HCT116 (cell line): ENCODE data around the gene TXLNG.

Experiments
- CEBPB ChIP-seq: IDR thresholded peaks from 2 replicates; pipeline ENCODE4 v1.6.1; 2012; ENCODE audit warnings: low read depth
- EGR1 ChIP-seq: IDR thresholded peaks from 2 replicates; pipeline ENCODE4 v1.6.1; 2012; ENCODE audit warnings: low read depth
- JUND ChIP-seq: IDR thresholded peaks from 2 replicates; pipeline ENCODE4 v1.6.1; 2012
- POLR2A ChIP-seq: IDR thresholded peaks from 2 replicates; pipeline ENCODE4 v1.7.0; 2011; ENCODE audit warnings: borderline replicate concordance; ENCODE audit not compliant: insufficient read depth, insufficient read length; ENCODE audit errors: extremely low read depth
- POLR2AphosphoS5 ChIP-seq: IDR thresholded peaks from 2 replicates; pipeline ENCODE4 v1.6.1; 2011; ENCODE audit warnings: mild to moderate bottlenecking, low read depth, low read length, moderate library complexity
- YY1 ChIP-seq: IDR thresholded peaks from 2 replicates; pipeline ENCODE4 v1.6.1; 2011; ENCODE audit warnings: low read length, low read depth, moderate library complexity, mild to moderate bottlenecking; ENCODE audit not compliant: insufficient replicate concordance; ENCODE audit errors: extremely low read depth
- ZNF274 ChIP-seq: fragments of 200-500 bp; sonication (Bioruptor generic); IDR thresholded peaks from 2 replicates; pipeline ENCODE4 v1.6.1; 2014; ENCODE audit warnings: mild to moderate bottlenecking, low read depth, low read length, inconsistent platforms
- TF ChIP-seq, protein P1 (sequence below), 3 experiments: fragments of 200-600 bp in 1 of 3; sonication (generic) in 1 of 3; IDR thresholded peaks in 2 of 3; conservative IDR thresholded peaks in 1 of 3; 2 replicates each; pipeline ENCODE4 v1.5.1; 2012 to 2017; ENCODE audit warnings: low read depth in 2 of 3, low read length in 2 of 3, antibody characterized with exemption in 1 of 3, borderline replicate concordance in 1 of 3, control low read depth in 1 of 3, mild to moderate bottlenecking in 1 of 3, mixed read lengths in 1 of 3, mixed run types in 1 of 3, moderate library complexity in 1 of 3; ENCODE audit not compliant: insufficient read depth in 1 of 3
- TF ChIP-seq, protein P2 (sequence below): IDR thresholded peaks from 2 replicates; pipeline ENCODE4 v1.6.1; 2011; ENCODE audit warnings: mild to moderate bottlenecking, low read length, moderate library complexity; ENCODE audit not compliant: insufficient replicate concordance; ENCODE audit errors: extremely low read depth
- TF ChIP-seq, protein P3 (sequence below): IDR thresholded peaks from 2 replicates; pipeline ENCODE4 v1.6.1; 2012
- TF ChIP-seq, protein P4 (sequence below): IDR thresholded peaks from 2 replicates; pipeline ENCODE4 v1.6.1; 2012; ENCODE audit warnings: low read depth

DNA sequence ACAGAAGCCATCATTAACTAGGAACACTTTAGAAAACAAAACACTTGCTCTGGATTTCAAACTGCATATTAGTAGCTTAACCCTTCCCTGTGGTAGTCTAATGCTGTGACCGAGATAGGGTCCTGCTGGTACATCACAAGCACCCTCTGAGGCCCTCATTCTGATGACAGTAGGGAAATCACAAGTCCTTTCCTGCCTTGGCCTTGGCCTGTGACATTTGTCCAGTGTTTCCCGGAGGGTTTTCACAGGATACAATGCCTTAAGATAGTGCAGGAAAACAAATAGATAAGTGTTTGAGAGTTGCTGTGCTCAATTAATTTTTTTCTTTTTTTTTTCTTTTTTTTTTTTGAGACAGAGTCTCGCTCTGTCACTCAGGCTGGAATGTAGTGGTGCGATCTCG is 37.8 kb upstream of the TXLNG start:
- TF ChIP-seq, protein P1, sequence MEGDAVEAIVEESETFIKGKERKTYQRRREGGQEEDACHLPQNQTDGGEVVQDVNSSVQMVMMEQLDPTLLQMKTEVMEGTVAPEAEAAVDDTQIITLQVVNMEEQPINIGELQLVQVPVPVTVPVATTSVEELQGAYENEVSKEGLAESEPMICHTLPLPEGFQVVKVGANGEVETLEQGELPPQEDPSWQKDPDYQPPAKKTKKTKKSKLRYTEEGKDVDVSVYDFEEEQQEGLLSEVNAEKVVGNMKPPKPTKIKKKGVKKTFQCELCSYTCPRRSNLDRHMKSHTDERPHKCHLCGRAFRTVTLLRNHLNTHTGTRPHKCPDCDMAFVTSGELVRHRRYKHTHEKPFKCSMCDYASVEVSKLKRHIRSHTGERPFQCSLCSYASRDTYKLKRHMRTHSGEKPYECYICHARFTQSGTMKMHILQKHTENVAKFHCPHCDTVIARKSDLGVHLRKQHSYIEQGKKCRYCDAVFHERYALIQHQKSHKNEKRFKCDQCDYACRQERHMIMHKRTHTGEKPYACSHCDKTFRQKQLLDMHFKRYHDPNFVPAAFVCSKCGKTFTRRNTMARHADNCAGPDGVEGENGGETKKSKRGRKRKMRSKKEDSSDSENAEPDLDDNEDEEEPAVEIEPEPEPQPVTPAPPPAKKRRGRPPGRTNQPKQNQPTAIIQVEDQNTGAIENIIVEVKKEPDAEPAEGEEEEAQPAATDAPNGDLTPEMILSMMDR (IDR thresholded peaks at IDR 0.05 in 2 of 3, conservative IDR thresholded peaks at IDR 0.05 in 1 of 3; ENCODE audit: borderline replicate concordance in 1 of 3, insufficient read depth in 1 of 3, low read depth in 2 of 3, low read length in 2 of 3) = no peak
- TF ChIP-seq YY1 (no peak), JUND (no peak), POLR2A (no peak), CEBPB (no peak), POLR2AphosphoS5 (no peak), EGR1 (no peak), ZNF274 (no peak)
- TF ChIP-seq, protein P2, sequence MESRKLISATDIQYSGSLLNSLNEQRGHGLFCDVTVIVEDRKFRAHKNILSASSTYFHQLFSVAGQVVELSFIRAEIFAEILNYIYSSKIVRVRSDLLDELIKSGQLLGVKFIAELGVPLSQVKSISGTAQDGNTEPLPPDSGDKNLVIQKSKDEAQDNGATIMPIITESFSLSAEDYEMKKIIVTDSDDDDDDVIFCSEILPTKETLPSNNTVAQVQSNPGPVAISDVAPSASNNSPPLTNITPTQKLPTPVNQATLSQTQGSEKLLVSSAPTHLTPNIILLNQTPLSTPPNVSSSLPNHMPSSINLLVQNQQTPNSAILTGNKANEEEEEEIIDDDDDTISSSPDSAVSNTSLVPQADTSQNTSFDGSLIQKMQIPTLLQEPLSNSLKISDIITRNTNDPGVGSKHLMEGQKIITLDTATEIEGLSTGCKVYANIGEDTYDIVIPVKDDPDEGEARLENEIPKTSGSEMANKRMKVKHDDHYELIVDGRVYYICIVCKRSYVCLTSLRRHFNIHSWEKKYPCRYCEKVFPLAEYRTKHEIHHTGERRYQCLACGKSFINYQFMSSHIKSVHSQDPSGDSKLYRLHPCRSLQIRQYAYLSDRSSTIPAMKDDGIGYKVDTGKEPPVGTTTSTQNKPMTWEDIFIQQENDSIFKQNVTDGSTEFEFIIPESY = no peak
- TF ChIP-seq, protein P3, sequence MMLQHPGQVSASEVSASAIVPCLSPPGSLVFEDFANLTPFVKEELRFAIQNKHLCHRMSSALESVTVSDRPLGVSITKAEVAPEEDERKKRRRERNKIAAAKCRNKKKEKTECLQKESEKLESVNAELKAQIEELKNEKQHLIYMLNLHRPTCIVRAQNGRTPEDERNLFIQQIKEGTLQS = no peak
- TF ChIP-seq, protein P4, sequence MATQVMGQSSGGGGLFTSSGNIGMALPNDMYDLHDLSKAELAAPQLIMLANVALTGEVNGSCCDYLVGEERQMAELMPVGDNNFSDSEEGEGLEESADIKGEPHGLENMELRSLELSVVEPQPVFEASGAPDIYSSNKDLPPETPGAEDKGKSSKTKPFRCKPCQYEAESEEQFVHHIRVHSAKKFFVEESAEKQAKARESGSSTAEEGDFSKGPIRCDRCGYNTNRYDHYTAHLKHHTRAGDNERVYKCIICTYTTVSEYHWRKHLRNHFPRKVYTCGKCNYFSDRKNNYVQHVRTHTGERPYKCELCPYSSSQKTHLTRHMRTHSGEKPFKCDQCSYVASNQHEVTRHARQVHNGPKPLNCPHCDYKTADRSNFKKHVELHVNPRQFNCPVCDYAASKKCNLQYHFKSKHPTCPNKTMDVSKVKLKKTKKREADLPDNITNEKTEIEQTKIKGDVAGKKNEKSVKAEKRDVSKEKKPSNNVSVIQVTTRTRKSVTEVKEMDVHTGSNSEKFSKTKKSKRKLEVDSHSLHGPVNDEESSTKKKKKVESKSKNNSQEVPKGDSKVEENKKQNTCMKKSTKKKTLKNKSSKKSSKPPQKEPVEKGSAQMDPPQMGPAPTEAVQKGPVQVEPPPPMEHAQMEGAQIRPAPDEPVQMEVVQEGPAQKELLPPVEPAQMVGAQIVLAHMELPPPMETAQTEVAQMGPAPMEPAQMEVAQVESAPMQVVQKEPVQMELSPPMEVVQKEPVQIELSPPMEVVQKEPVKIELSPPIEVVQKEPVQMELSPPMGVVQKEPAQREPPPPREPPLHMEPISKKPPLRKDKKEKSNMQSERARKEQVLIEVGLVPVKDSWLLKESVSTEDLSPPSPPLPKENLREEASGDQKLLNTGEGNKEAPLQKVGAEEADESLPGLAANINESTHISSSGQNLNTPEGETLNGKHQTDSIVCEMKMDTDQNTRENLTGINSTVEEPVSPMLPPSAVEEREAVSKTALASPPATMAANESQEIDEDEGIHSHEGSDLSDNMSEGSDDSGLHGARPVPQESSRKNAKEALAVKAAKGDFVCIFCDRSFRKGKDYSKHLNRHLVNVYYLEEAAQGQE = no peak
